Adipose tissue (tissue), 3 donors: ENCODE data around the gene MOAP1. TPM values are rescaled to one million over a fixed set of nuclear protein-coding genes. Genes with fewer than 3 reads are reported as not detected.
"Not testable (repeated sequence)": the region's sequence is repeated elsewhere in the genome, so short reads cannot be mapped to it uniquely, and the experiment has no call there.

Experiments used
- H3K27ac ChIP-seq: one replicate; pipeline ENCODE4 v1.5.1; 2013; ENCODE audit warnings: low read depth, low read length
- WGBS, 3 donors: extraction: QIAGEN DNeasy Blood & Tissue Kit; methylation state at CpG; one replicate each; pipeline ENCODE4 v1.1.7; 2013; 5-methylcytosine and 5-hydroxymethylcytosine counted together
- polyA plus RNA-seq, 3 donors: library from polyadenylated mRNA; stranded (reverse); fragments of 200-250 nt; gene quantifications; one replicate each; pipeline ENCODE4 v1.2.3, GENCODE V29; 2013
- donor health status: healthy with polysubstance abuse.
- donor health status: Bipolar disorder and iron deficiency.
- donor health status: healthy.

Gene MOAP1
- polyA plus RNA-seq, 3 donors, result 14.7 to 20.8 (median 16.9) TPM

GRCh38 chr14:93156693-93157369 lies 27.9 kb downstream of the MOAP1 start:
- H3K27ac ChIP-seq, result no peak overlapping the region
- 64 to 87% (median 74%) methylated on average over 8 of the region's 8 CpGs for WGBS, 3 donors

GRCh38 chr14:93155667-93156066 lies 29.0 kb downstream of the MOAP1 start:
- WGBS, 3 donors, result 53 to 75% (median 69%) methylated on average over 2 of the region's 2 CpGs
- H3K27ac ChIP-seq, result no peak overlapping the region

DNA sequence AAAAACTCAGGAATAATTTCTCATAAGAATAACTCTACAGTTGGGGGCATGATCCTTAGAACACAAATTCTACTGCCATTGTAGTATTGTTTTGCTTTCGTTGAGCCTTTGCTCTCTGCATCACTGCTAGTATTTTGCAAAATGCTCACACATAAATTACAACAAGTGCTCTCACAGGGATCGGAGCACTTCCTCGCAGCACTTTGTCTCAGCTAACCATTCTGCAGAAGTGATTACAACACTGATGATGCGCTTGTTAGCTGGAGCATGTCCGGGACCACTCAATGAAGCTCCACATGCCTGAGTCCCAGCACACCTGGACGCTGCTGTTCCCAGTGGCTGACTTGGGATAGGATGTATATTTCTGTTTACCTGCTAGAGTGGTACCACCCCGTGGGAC lies 31.6 kb downstream of the MOAP1 start:
- WGBS, 3 donors, result 61 to 90% (median 66%) methylated on average over 7 of the region's 7 CpGs

GRCh38 chr14:93150227-93151208 lies 34.2 kb downstream of the MOAP1 start:
- WGBS, 3 donors, result 31 to 42% (median 38%) methylated on average over 16 of the region's 16 CpGs
- no peak overlapping the region for H3K27ac ChIP-seq

More for the DNA sequence above, 31.6 kb downstream of the MOAP1 start:
- no peak overlapping the region for H3K27ac ChIP-seq

DNA sequence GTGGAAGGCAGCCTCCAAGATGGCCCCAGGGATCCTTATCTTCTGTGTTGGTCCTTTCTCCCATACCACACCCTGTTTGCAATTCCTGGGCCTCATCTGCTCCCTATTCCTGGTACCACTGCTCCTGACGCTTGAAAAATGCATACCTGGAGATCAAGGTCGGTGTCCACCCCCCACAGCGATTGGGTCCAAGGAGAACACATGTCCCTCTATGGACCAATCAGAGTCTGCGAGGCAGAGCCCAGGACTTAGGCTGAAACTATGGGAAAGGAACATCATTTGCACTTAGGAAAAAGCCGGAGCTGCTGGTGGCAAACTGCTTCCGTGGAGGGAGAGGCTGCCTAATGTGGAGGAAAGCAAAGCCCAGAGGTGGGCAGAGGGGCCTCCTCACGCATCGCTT lies 35.7 kb downstream of the MOAP1 start:
- no peak overlapping the region for H3K27ac ChIP-seq
- 90 to 95% (median 95%) methylated on average over 8 of the region's 8 CpGs for WGBS, 3 donors

DNA sequence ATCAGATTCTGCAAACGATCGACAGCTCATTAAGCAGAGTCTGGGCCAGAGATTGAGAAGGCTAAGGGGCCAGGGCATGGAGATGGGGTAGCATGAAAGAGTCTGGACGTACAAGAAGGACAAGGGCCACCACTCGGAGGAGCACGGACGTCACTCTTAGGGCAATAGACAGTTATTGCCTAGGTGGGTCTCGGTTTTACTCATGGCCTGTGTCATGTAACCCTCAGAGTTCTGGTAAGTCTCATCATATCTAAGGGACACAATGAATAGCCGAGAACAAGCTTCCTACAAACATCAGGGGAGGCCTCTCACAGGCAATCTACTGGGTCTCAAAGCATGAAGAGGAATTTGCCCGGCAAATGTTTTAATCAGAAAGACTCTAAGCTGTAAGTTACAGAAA lies 38.6 kb downstream of the MOAP1 start:
- WGBS, 3 donors, result 74 to 85% (median 78%) methylated on average over 9 of the region's 9 CpGs

GRCh38 chr14:93142854-93143652 lies 41.6 kb downstream of the MOAP1 start:
- WGBS, 3 donors, result 59 to 81% (median 81%) methylated on average over 13 of the region's 13 CpGs
- H3K27ac ChIP-seq, result no peak overlapping the region

More for the DNA sequence above, 38.6 kb downstream of the MOAP1 start:
- no peak overlapping the region for H3K27ac ChIP-seq

GRCh38 chr14:93137864-93138263 lies 46.8 kb downstream of the MOAP1 start:
- WGBS, 3 donors, result 19 to 59% (median 42%) methylated on average over 17 of the region's 17 CpGs
- no peak overlapping the region for H3K27ac ChIP-seq

GRCh38 chr14:93136508-93136907 lies 48.2 kb downstream of the MOAP1 start:
- WGBS, 3 donors, result 77 to 86% (median 82%) methylated on average over 13 of the region's 13 CpGs
- not testable (repeated sequence) for H3K27ac ChIP-seq

GRCh38 chr14:93136009-93136408 lies 48.7 kb downstream of the MOAP1 start:
- WGBS, 3 donors, result 38 to 80% (median 77%) methylated on average over 8 of the region's 8 CpGs
- no peak overlapping the region for H3K27ac ChIP-seq

GRCh38 chr14:93135399-93135798 lies 49.3 kb downstream of the MOAP1 start:
- H3K27ac ChIP-seq, result no peak overlapping the region
- WGBS, 3 donors, result 32 to 92% (median 86%) methylated on average over 5 of the region's 5 CpGs

- no peak overlapping the region for H3K27ac ChIP-seq
- WGBS, 3 donors, result 43 to 84% (median 44%) methylated on average over 8 of the region's 8 CpGs
These were observed 51.2 kb downstream of the MOAP1 start for GRCh38 chr14:93133464-93133863.

- H3K27ac ChIP-seq, result no peak overlapping the region
- 58 to 71% (median 64%) methylated on average over 8 of the region's 8 CpGs for WGBS, 3 donors
These were observed 52.1 kb downstream of the MOAP1 start for GRCh38 chr14:93132472-93133065.

Other genes starting within 250 kb of the MOAP1 start
- gene ITPK1, start 69.0 kb downstream of the MOAP1 start, polyA plus RNA-seq, result 100 to 1,000 TPM in 1 of 3 donors, 10 to 100 TPM in 2; 26.6 to 147 (median 29.9) TPM
- gene LYSET, start 420 bp upstream of the MOAP1 start, polyA plus RNA-seq, result 10 to 100 TPM; 12.2 to 15.3 (median 14.4) TPM
- 10 to 100 TPM in 2 of 3 donors, 1 to 10 TPM in 1; 10.0 to 23.7 (median 11.5) TPM for gene GON7, start 22.2 kb upstream of the MOAP1 start, polyA plus RNA-seq
- 10 to 100 TPM; 11.2 to 13.8 (median 11.3) TPM for gene UBR7, start 22.4 kb upstream of the MOAP1 start, polyA plus RNA-seq
- 10 to 100 TPM in 1 of 3 donors, 1 to 10 TPM in 2; 4.4 to 10.0 (median 7.9) TPM for gene BTBD7, start 148.1 kb upstream of the MOAP1 start, polyA plus RNA-seq
- gene COX8C, start 162.3 kb upstream of the MOAP1 start, polyA plus RNA-seq, result not detected
- under 1 TPM; 0.10 to 0.63 (median 0.11) TPM for gene UNC79, start 246.0 kb upstream of the MOAP1 start, polyA plus RNA-seq